HG02938 (cell line): ENCODE measurements around the gene MRPS22.
"Not testable (repeated sequence)": the region's sequence is repeated elsewhere in the genome, so short reads cannot be mapped to it uniquely, and the experiment has no call there.

Experiments used
- ATAC-seq: cut with Tn5 transposase; IDR thresholded peaks from one replicate; pipeline ENCODE4 v1.9.1; 2021; ENCODE audit warnings: mild to moderate bottlenecking, moderate library complexity; ENCODE audit not compliant: unreplicated experiment

MRPS22 gene

GRCh38 chr3:139334675-139335074 lies 9.1 kb upstream of the MRPS22 start:
- ATAC-seq = not testable (repeated sequence)

GRCh38 chr3:139338405-139338804 lies 5.4 kb upstream of the MRPS22 start:
- ATAC-seq = no peak

GRCh38 chr3:139339219-139339906 lies 4.5 kb upstream of the MRPS22 start:
- no peak for ATAC-seq

- no peak for ATAC-seq
These were observed 3.0 kb upstream of the MRPS22 start for GRCh38 chr3:139340784-139341183.

- no peak for ATAC-seq
These were observed 1.8 kb upstream of the MRPS22 start for GRCh38 chr3:139342054-139342453.

GRCh38 chr3:139346771-139347170 lies 3.0 kb downstream of the MRPS22 start:
- no peak for ATAC-seq

- ATAC-seq = no peak
These were observed 10.2 kb downstream of the MRPS22 start for GRCh38 chr3:139353920-139354556.

- ATAC-seq = no peak
These were observed 10.8 kb downstream of the MRPS22 start for GRCh38 chr3:139354661-139355060.

- no peak for ATAC-seq
These were observed 11.7 kb downstream of the MRPS22 start for GRCh38 chr3:139355476-139355875.

GRCh38 chr3:139355891-139356290 lies 12.1 kb downstream of the MRPS22 start:
- ATAC-seq = no peak

GRCh38 chr3:139357899-139358298 lies 14.1 kb downstream of the MRPS22 start:
- ATAC-seq = no peak

- no peak for ATAC-seq
These were observed 15.2 kb downstream of the MRPS22 start for GRCh38 chr3:139358841-139359562.

GRCh38 chr3:139361276-139361675 lies 17.5 kb downstream of the MRPS22 start:
- no peak for ATAC-seq

GRCh38 chr3:139364549-139364948 lies 20.7 kb downstream of the MRPS22 start:
- no peak for ATAC-seq

- ATAC-seq = no peak
These were observed 30.3 kb downstream of the MRPS22 start for GRCh38 chr3:139374099-139374498.

GRCh38 chr3:139377378-139377777 lies 33.6 kb downstream of the MRPS22 start:
- no peak for ATAC-seq

GRCh38 chr3:139378587-139379241 lies 34.9 kb downstream of the MRPS22 start:
- ATAC-seq = no peak

- ATAC-seq = no peak
These were observed 36.8 kb downstream of the MRPS22 start for GRCh38 chr3:139380575-139380974.

- not testable (repeated sequence) for ATAC-seq
These were observed 38.5 kb downstream of the MRPS22 start for GRCh38 chr3:139382291-139382690.

- no peak for ATAC-seq
These were observed 44.3 kb downstream of the MRPS22 start for GRCh38 chr3:139388077-139388476.

- peak; percentile 28 for ATAC-seq
These were observed 45.2 kb downstream of the MRPS22 start for GRCh38 chr3:139388821-139389551.
